K562 (cell line): Measurements from ENCODE around the gene GNG3. TPM values are rescaled to one million over a fixed set of nuclear protein-coding genes. Genes with fewer than 3 reads are reported as not detected.
A peak's percentile ranks its signal among the peaks of the same experiment; 100 is the strongest.

ENCODE experiments used
- ATAC-seq: fragments of 200-7000 bp; cut with Tn5 transposase; 3 replicates; pipeline ENCODE4 v1.9.1; 2020; ENCODE audit warnings: moderate library complexity
- BruUV-seq: library from RNA; stranded (reverse); fragments of 400-500 nt; replicated peaks from 2 replicates; lab custom pipeline; 2021; lab: Mats Ljungman, UMichigan
- CTCF ChIA-PET: fragments of 300-600 bp; formaldehyde crosslinking; extraction: SDS; loops from one replicate; lab custom pipeline; 2021; ENCODE audit warnings: low intra/inter-chr PET ratio; lab: Yijun Ruan, JAX
- POLR2A ChIA-PET: fragments of 300-600, 350-650 bp; sonication (Branson Sonifier 250); formaldehyde crosslinking; extraction: SDS; loops from one replicate; lab custom pipeline; 2021; ENCODE audit warnings: antibody characterized with exemption, inconsistent platforms; lab: Yijun Ruan, JAX
- DNase-seq, 4 experiments: peaks; one replicate each; pipeline versions ENCODE4 v3.0.0 to v3.0.0-alpha.2; 2011 to 2018; ENCODE audit warnings: low spot score in 3 of 4, mixed read lengths in 3 of 4; ENCODE audit errors: extremely low read depth in 1 of 4
- FAIRE-seq: peaks from 2 replicates; lab custom pipeline; 2011; peaks lifted over from hg19 to GRCh38; lab: Jason Lieb, UNC
- H2AFZ ChIP-seq: 2 replicates; pipeline ENCODE4 v1.6.0; 2011; ENCODE audit warnings: low read depth, low read length, control low read depth, inconsistent platforms
- H3K27ac ChIP-seq: fragments of 200-600 bp; 3 replicates; pipeline ENCODE4 v1.8.0; 2011; ENCODE audit warnings: low read depth, mild to moderate bottlenecking, control low read depth, inconsistent platforms, low read length, moderate library complexity, mixed read lengths; ENCODE audit errors: extremely low read depth
- H3K27me3 ChIP-seq, 2 experiments: fragments of 300-600 bp in 1 of 2; 2 replicates in 1 of 2; 3 replicates in 1 of 2; pipeline versions ENCODE4 v1.6.0 to v1.8.0; 2011; ENCODE audit warnings: inconsistent platforms in 2 of 2, low read length in 2 of 2, mild to moderate bottlenecking in 1 of 2, mixed read lengths in 1 of 2, moderate library complexity in 1 of 2; ENCODE audit not compliant: control insufficient read depth in 2 of 2, insufficient read depth in 2 of 2
- H3K36me3 ChIP-seq: fragments of 300-600 bp; 3 replicates; pipeline ENCODE4 v1.8.0; 2011; ENCODE audit warnings: mild to moderate bottlenecking, low read length, inconsistent platforms; ENCODE audit not compliant: control insufficient read depth, insufficient read depth
- H3K4me1 ChIP-seq, 2 experiments: fragments of 200-600 bp in 1 of 2; replicated peaks in 1 of 2; 2 replicates in 1 of 2; 3 replicates in 1 of 2; pipeline versions ENCODE4 v1.5.1 to v1.8.0; 2011; ENCODE audit warnings: inconsistent platforms in 2 of 2, low read length in 2 of 2, mild to moderate bottlenecking in 1 of 2, mixed read lengths in 1 of 2, moderate library complexity in 1 of 2; ENCODE audit not compliant: control insufficient read depth in 2 of 2, insufficient read depth in 2 of 2
- H3K4me2 ChIP-seq: 2 replicates; pipeline ENCODE4 v1.6.1; 2011; ENCODE audit warnings: low read length, control low read depth, inconsistent platforms, mixed read lengths; ENCODE audit not compliant: insufficient read depth
- H3K4me3 ChIP-seq: fragments of 200-600 bp; sonication (generic), shearing (Covaris generic); 2 replicates; pipeline ENCODE4 v1.5.1; 2016; ENCODE audit warnings: control low read depth, inconsistent platforms
- H3K79me2 ChIP-seq: fragments of 200-600 bp; 3 replicates; pipeline ENCODE4 v1.8.0; 2011; ENCODE audit warnings: low read length, inconsistent platforms; ENCODE audit not compliant: control insufficient read depth, insufficient read depth
- H3K9ac ChIP-seq, 2 experiments: 2 replicates each; pipeline versions ENCODE4 v1.6.0 to v1.6.1; 2011; ENCODE audit warnings: low read depth in 2 of 2, low read length in 2 of 2, control low read depth in 1 of 2, inconsistent platforms in 1 of 2, mild to moderate bottlenecking in 1 of 2, mixed read lengths in 1 of 2; ENCODE audit not compliant: insufficient read depth in 1 of 2
- H3K9me1 ChIP-seq: one replicate; pipeline ENCODE4 v1.6.0; 2011; ENCODE audit warnings: inconsistent platforms, mild to moderate bottlenecking, low read length, moderate library complexity; ENCODE audit not compliant: control insufficient read depth, insufficient read depth
- H3K9me3 ChIP-seq: replicated peaks from 2 replicates; pipeline ENCODE4 v1.5.1; 2011; ENCODE audit warnings: low read depth, low read length, inconsistent platforms; ENCODE audit not compliant: control insufficient read depth, insufficient read depth
- H4K20me1 ChIP-seq: replicated peaks from 2 replicates; pipeline ENCODE4 v1.6.1; 2011; ENCODE audit warnings: low read length, inconsistent platforms, mixed read lengths; ENCODE audit not compliant: control insufficient read depth, insufficient read depth
- ARHGAP35 ChIP-seq: fragments of 450-650 bp; IDR thresholded peaks from 2 replicates; pipeline ENCODE4 v1.6.1; 2018; ENCODE audit not compliant: partially characterized antibody
- CTCF ChIP-seq, 3 experiments: IDR thresholded peaks in 2 of 3; conservative IDR thresholded peaks in 1 of 3; 2 replicates each; pipeline ENCODE4 v1.5.1; 2011 to 2012; ENCODE audit warnings: low read length in 3 of 3, mild to moderate bottlenecking in 3 of 3, control low read depth in 2 of 3, improper control_type of control experiment in 1 of 3, inconsistent platforms in 1 of 3, low read depth in 1 of 3, mixed read lengths in 1 of 3, moderate library complexity in 1 of 3; ENCODE audit not compliant: insufficient read depth in 2 of 3
- FOXA1 ChIP-seq: fragments of 450-650 bp; IDR thresholded peaks from 2 replicates; pipeline ENCODE4 v1.6.1; 2016; ENCODE audit warnings: mild to moderate bottlenecking, borderline replicate concordance
- MEIS2 ChIP-seq: fragments of 450-650 bp; IDR thresholded peaks from 2 replicates; pipeline ENCODE4 v1.6.1; 2014; ENCODE audit warnings: mild to moderate bottlenecking; ENCODE audit not compliant: partially characterized antibody
- ZBTB33 ChIP-seq: sonication (generic); formaldehyde crosslinking; IDR thresholded peaks from 2 replicates; pipeline ENCODE4 v1.8.1; 2023; ENCODE audit warnings: mild to moderate bottlenecking, missing genetic modification reagents
- ZBTB5 ChIP-seq: fragments of 450-650 bp; IDR thresholded peaks from 2 replicates; pipeline ENCODE4 v1.6.1; 2017; ENCODE audit warnings: antibody characterized with exemption
- ZBTB7A ChIP-seq: IDR thresholded peaks from 2 replicates; pipeline ENCODE4 v1.6.1; 2011; ENCODE audit warnings: low read depth, mild to moderate bottlenecking, low read length, moderate library complexity, borderline replicate concordance; ENCODE audit not compliant: control insufficient read depth
- ZNF76 ChIP-seq: fragments of 250-450 bp; sonication (Bioruptor Pico); IDR thresholded peaks from 2 replicates; pipeline ENCODE4 v1.4.0; 2020; ENCODE audit warnings: mild to moderate bottlenecking, moderate library complexity, borderline replicate concordance
- WGBS: fragments of 100-300 bp; shearing (Covaris generic); methylation state at CpG from one replicate; pipeline ENCODE4 v1.1.6; 2016; ENCODE audit warnings: low coverage, mixed read lengths; ENCODE audit not compliant: insufficient coverage; ENCODE audit errors: missing lambda C conversion rate; 5-methylcytosine and 5-hydroxymethylcytosine counted together
- in situ Hi-C: fragments of 300-500 bp; cut with MboI; formaldehyde crosslinking; loops from 4 replicates; pipeline ENCODE4 v1.15.0; 2018; ENCODE audit warnings: inconsistent platforms, mixed read lengths
- intact Hi-C: fragments of 100-400 bp; cut with micrococcal nuclease; formaldehyde crosslinking; loops from 2 replicates; pipeline ENCODE4 v1.14.2; 2022
- polyA plus RNA-seq, 8 experiments: library from polyadenylated mRNA; depleted of rRNA in 4 of 8; stranded (reverse) in 5 of 8; unstranded in 3 of 8; fragments of >200 nt; fragmentation: Nextera tagmentation in 2 of 8; fragmentation: Illumina TruSeq in 1 of 8; extraction: Ambion mirVana in 2 of 8; extraction: Trizol in 1 of 8; gene quantifications; 2 replicates each; pipeline versions ENCODE4 v1.2.1 to v1.2.3, GENCODE V29; 2011 to 2014; ENCODE audit warnings: inconsistent platforms in 1 of 8, missing spikeins in 1 of 8
- total RNA-seq, 7 experiments: library from RNA; depleted of rRNA in 6 of 7; stranded (reverse); fragments of >200 nt in 6 of 7; fragmentation: Illumina TruSeq in 2 of 7; extraction: Trizol in 2 of 7; gene quantifications; 2 replicates each; pipeline versions ENCODE4 v1.2.1 to v1.2.3, GENCODE V29; 2011 to 2021; ENCODE audit warnings: low replicate concordance in 1 of 7

Gene GNG3
- total and polyA plus RNA-seq, 9 of the 15 experiments (the other 6 are each of a cell fraction or from before 2014, with no cell fraction given), result 0.07 TPM; not detected in 8

GRCh38 chr11:62721994-62722393 lies 14.5 kb downstream of the GNG3 start:
- intact Hi-C loops, result loop anchor here (10.0 kb wide), 1 partner anchor 123 kb away; no protein-coding TSS in a partner anchor
- H3K9ac ChIP-seq, result no peak overlapping the region
- 96% methylated on average over 7 of the region's 7 CpGs for WGBS
- FAIRE-seq, result no peak
- H4K20me1 ChIP-seq, result peaks cover 6% of the 10 kb centered on the region; the same call in 1 of the 2 replicates
- peaks cover 90% of the 10 kb centered on the region for H3K36me3 ChIP-seq
- no peak overlapping the region for H2AFZ ChIP-seq
- no peak overlapping the region for H3K4me3 ChIP-seq
- TF ChIP-seq CTCF (IDR thresholded peaks at IDR 0.05 in 2 of 3, conservative IDR thresholded peaks at IDR 0.05 in 1 of 3; ENCODE audit: insufficient read depth in 2 of 3, low read depth in 1 of 3, low read length in 3 of 3), result peak in 2 of 3 experiments; percentile 24 to 25; a peak in 1 of 6 replicates
- TF ChIP-seq ZBTB33, result peak; percentile 73; the same call in 1 of the 2 replicates
- no peak for TF ChIP-seq FOXA1
- no peak for TF ChIP-seq MEIS2
- TF ChIP-seq ARHGAP35, result no peak
- no peak for TF ChIP-seq ZBTB5
- TF ChIP-seq ZNF76 (CRISPR knock-in tag), result no peak
- no peak for TF ChIP-seq ZBTB7A
- TF ChIP-seq, all 486 proteins: peak for 2
- CTCF ChIA-PET, result no interaction called here
- TSS peak; percentile 38 for BruUV-seq
- Histone ChIP-seq H3K4me1 (peaks cover 8 to 9% of the 10 kb centered on the region in 2 experiments; a peak in 4 of 5 replicates), H3K79me2 (peaks cover 74% of the 10 kb centered on the region), H3K27ac (no peak overlapping the region), H3K9me3 (no peaks in the 10 kb centered on the region), H3K27me3 (no peaks in the 10 kb centered on the region), H3K4me2 (no peak overlapping the region), H3K9me1 (no peaks in the 10 kb centered on the region)
- in situ Hi-C loops, result no loop called here
- POLR2A ChIA-PET, result interaction anchor here (1.1 kb wide), 1 partner anchor 120 kb away, joined by 3 read pairs; no protein-coding TSS in a partner anchor
- peak in 1 of 4 experiments; percentile 24 for DNase-seq
- no peak; the same call in 2 of the 3 replicates for ATAC-seq
